ENCODE results near the gene CHIT1. TPM values are rescaled to one million over a fixed set of nuclear protein-coding genes. Genes with fewer than 3 reads are reported as not detected.
"Not testable (repeated sequence)": the region's sequence is repeated elsewhere in the genome, so short reads cannot be mapped to it uniquely, and the experiment has no call there.

Gene CHIT1
- total RNA-seq, 2 experiments from 2014 or later = 0.39 to 0.50 TPM

GRCh38 chr1:203264052-203264501 is 34.6 kb upstream of the CHIT1 start:
- no peaks in the 10 kb centered on the region for H3K36me3 Mint-ChIP-seq (ENCODE audit: low read depth)
- H3K4me3 Mint-ChIP-seq = no peak overlapping the region
- H3K9me3 Mint-ChIP-seq (ENCODE audit: insufficient read depth) = no peaks in the 10 kb centered on the region
- peaks cover 21% of the 10 kb centered on the region for H3K27me3 Mint-ChIP-seq (ENCODE audit: low read depth)
- ATAC-seq = no peak
- ChIA-PET POLR2A (no interaction called here), CTCF (interaction anchor here (1.4 to 11.7 kb wide), 5 partner anchors 9 to 225 kb away, joined by 3 to 841 read pairs (median 5); partner anchors contain the start of gene FMOD)
- no peak for DNase-seq
- H3K4me1 Mint-ChIP-seq (ENCODE audit: low read depth) = peaks cover 10% of the 10 kb centered on the region
- no peak overlapping the region for H3K27ac Mint-ChIP-seq

- peaks cover 10% of the 10 kb centered on the region for H3K4me1 Mint-ChIP-seq (ENCODE audit: low read depth)
- DNase-seq (no peak), ATAC-seq (no peak)
- ChIA-PET CTCF (interaction anchor here (1.4 to 11.7 kb wide), 4 partner anchors 8 to 224 kb away, joined by 3 to 841 read pairs (median 4); partner anchors contain the start of gene FMOD), POLR2A (no interaction called here)
- H3K27me3 Mint-ChIP-seq (ENCODE audit: low read depth) = peaks cover 22% of the 10 kb centered on the region
- H3K36me3 Mint-ChIP-seq (ENCODE audit: low read depth) = no peaks in the 10 kb centered on the region
- H3K27ac Mint-ChIP-seq = no peak overlapping the region
- no peaks in the 10 kb centered on the region for H3K9me3 Mint-ChIP-seq (ENCODE audit: insufficient read depth)
- no peak overlapping the region for H3K4me3 Mint-ChIP-seq
Measured at GRCh38 chr1:203263496-203263895, 34.0 kb upstream of the CHIT1 start.

- ATAC-seq; H3K27ac Mint-ChIP-seq; H3K4me3 Mint-ChIP-seq; H3K4me1 Mint-ChIP-seq (ENCODE audit: low read depth); H3K9me3 Mint-ChIP-seq (ENCODE audit: insufficient read depth); DNase-seq; POLR2A ChIA-PET; H3K36me3 Mint-ChIP-seq (ENCODE audit: low read depth): not testable (repeated sequence)
- peaks cover 51% of the 10 kb centered on the region for H3K27me3 Mint-ChIP-seq (ENCODE audit: low read depth)
- CTCF ChIA-PET = interaction anchor here (1.5 kb wide), 1 partner anchor 11 kb away, joined by 7 read pairs; no protein-coding TSS in a partner anchor
Measured at GRCh38 chr1:203256636-203257035, 27.2 kb upstream of the CHIT1 start.

GRCh38 chr1:203254782-203255181 is 25.3 kb upstream of the CHIT1 start:
- H3K27ac Mint-ChIP-seq; H3K9me3 Mint-ChIP-seq (ENCODE audit: insufficient read depth); POLR2A ChIA-PET; H3K36me3 Mint-ChIP-seq (ENCODE audit: low read depth); DNase-seq; ATAC-seq; H3K4me1 Mint-ChIP-seq (ENCODE audit: low read depth); H3K4me3 Mint-ChIP-seq: not testable (repeated sequence)
- H3K27me3 Mint-ChIP-seq (ENCODE audit: low read depth) = peaks cover 44% of the 10 kb centered on the region
- CTCF ChIA-PET = interaction anchor here (0.7 to 1.7 kb wide), 6 partner anchors 8 to 340 kb away, joined by 3 to 18 read pairs (median 4); no protein-coding TSS in a partner anchor

GRCh38 chr1:203252678-203253077 is 23.2 kb upstream of the CHIT1 start:
- H3K9me3 Mint-ChIP-seq (ENCODE audit: insufficient read depth) = peaks cover 3% of the 10 kb centered on the region
- H3K36me3 Mint-ChIP-seq (ENCODE audit: low read depth) = no peaks in the 10 kb centered on the region
- DNase-seq (no peak), ATAC-seq (no peak)
- POLR2A ChIA-PET = no interaction called here
- H3K27me3 Mint-ChIP-seq (ENCODE audit: low read depth) = peaks cover 44% of the 10 kb centered on the region
- CTCF ChIA-PET = interaction anchor here (1.3 kb wide), 1 partner anchor 213 kb away, joined by 4 read pairs; no protein-coding TSS in a partner anchor
- H3K27ac Mint-ChIP-seq = no peak overlapping the region
- no peaks in the 10 kb centered on the region for H3K4me1 Mint-ChIP-seq (ENCODE audit: low read depth)
- no peak overlapping the region for H3K4me3 Mint-ChIP-seq

GRCh38 chr1:203251466-203251865 is 22.0 kb upstream of the CHIT1 start:
- DNase-seq (no peak), ATAC-seq (no peak)
- H3K4me3 Mint-ChIP-seq = no peak overlapping the region
- H3K27me3 Mint-ChIP-seq (ENCODE audit: low read depth) = peaks cover 42% of the 10 kb centered on the region
- no peaks in the 10 kb centered on the region for H3K36me3 Mint-ChIP-seq (ENCODE audit: low read depth)
- H3K27ac Mint-ChIP-seq = no peak overlapping the region
- H3K9me3 Mint-ChIP-seq (ENCODE audit: insufficient read depth) = peaks cover 3% of the 10 kb centered on the region
- POLR2A ChIA-PET = no interaction called here
- CTCF ChIA-PET = interaction anchor here (1.7 to 1.9 kb wide), 2 partner anchors 16 to 89 kb away, joined by 5 read pairs; no protein-coding TSS in a partner anchor
- H3K4me1 Mint-ChIP-seq (ENCODE audit: low read depth) = no peaks in the 10 kb centered on the region

GRCh38 chr1:203250911-203251310 is 21.4 kb upstream of the CHIT1 start:
- Mint-ChIP-seq H3K27me3 (ENCODE audit: low read depth) (peaks cover 41% of the 10 kb centered on the region), H3K36me3 (ENCODE audit: low read depth) (no peaks in the 10 kb centered on the region), H3K9me3 (ENCODE audit: insufficient read depth) (peaks cover 3% of the 10 kb centered on the region), H3K27ac (no peak overlapping the region), H3K4me1 (ENCODE audit: low read depth) (no peaks in the 10 kb centered on the region), H3K4me3 (no peak overlapping the region)
- ATAC-seq = no peak
- no peak for DNase-seq
- ChIA-PET CTCF (interaction anchor here (0.9 to 1.9 kb wide), 3 partner anchors 16 to 90 kb away, joined by 3 to 5 read pairs (median 5); no protein-coding TSS in a partner anchor), POLR2A (no interaction called here)

- POLR2A ChIA-PET = no interaction called here
- CTCF ChIA-PET = no interaction called here
- Mint-ChIP-seq H3K4me3 (no peak overlapping the region), H3K36me3 (ENCODE audit: low read depth) (no peaks in the 10 kb centered on the region), H3K27ac (no peak overlapping the region), H3K9me3 (ENCODE audit: insufficient read depth) (no peaks in the 10 kb centered on the region), H3K4me1 (ENCODE audit: low read depth) (no peaks in the 10 kb centered on the region), H3K27me3 (ENCODE audit: low read depth) (peaks cover 32% of the 10 kb centered on the region)
- no peak for DNase-seq
- ATAC-seq = no peak
Measured at GRCh38 chr1:203244776-203245175, 15.3 kb upstream of the CHIT1 start.

GRCh38 chr1:203241708-203242107 is 12.2 kb upstream of the CHIT1 start:
- CTCF ChIA-PET = interaction anchor here (1.1 kb wide), 1 partner anchor 25 kb away, joined by 3 read pairs; no protein-coding TSS in a partner anchor
- H3K27ac Mint-ChIP-seq; H3K9me3 Mint-ChIP-seq (ENCODE audit: insufficient read depth); ATAC-seq; H3K36me3 Mint-ChIP-seq (ENCODE audit: low read depth); H3K4me3 Mint-ChIP-seq; H3K4me1 Mint-ChIP-seq (ENCODE audit: low read depth); DNase-seq; POLR2A ChIA-PET: not testable (repeated sequence)
- peaks cover 24% of the 10 kb centered on the region for H3K27me3 Mint-ChIP-seq (ENCODE audit: low read depth)

GRCh38 chr1:203239526-203240305 is 10.2 kb upstream of the CHIT1 start:
- ATAC-seq (no peak), DNase-seq (no peak)
- ChIA-PET CTCF (interaction anchor here (1.0 to 1.1 kb wide), 2 partner anchors 23 to 249 kb away, joined by 3 to 4 read pairs; no protein-coding TSS in a partner anchor), POLR2A (no interaction called here)
- no peaks in the 10 kb centered on the region for H3K4me1 Mint-ChIP-seq (ENCODE audit: low read depth)
- H3K36me3 Mint-ChIP-seq (ENCODE audit: low read depth) = peaks cover 5% of the 10 kb centered on the region
- H3K9me3 Mint-ChIP-seq (ENCODE audit: insufficient read depth) = peaks cover 10% of the 10 kb centered on the region
- H3K27me3 Mint-ChIP-seq (ENCODE audit: low read depth) = peaks cover 23% of the 10 kb centered on the region
- H3K4me3 Mint-ChIP-seq = no peak overlapping the region
- no peak overlapping the region for H3K27ac Mint-ChIP-seq

GRCh38 chr1:203239081-203239480 is 9.6 kb upstream of the CHIT1 start:
- CTCF ChIA-PET = interaction anchor here (1.0 to 1.1 kb wide), 2 partner anchors 23 to 249 kb away, joined by 3 to 4 read pairs; no protein-coding TSS in a partner anchor
- Mint-ChIP-seq H3K36me3 (ENCODE audit: low read depth) (peaks cover 5% of the 10 kb centered on the region), H3K27me3 (ENCODE audit: low read depth) (peaks cover 18% of the 10 kb centered on the region), H3K27ac (no peak overlapping the region), H3K9me3 (ENCODE audit: insufficient read depth) (peaks cover 13% of the 10 kb centered on the region), H3K4me3 (no peak overlapping the region), H3K4me1 (ENCODE audit: low read depth) (no peaks in the 10 kb centered on the region)
- no peak for DNase-seq
- no peak for ATAC-seq
- POLR2A ChIA-PET = no interaction called here

GRCh38 chr1:203238535-203238934 is 9.1 kb upstream of the CHIT1 start:
- DNase-seq (no peak), ATAC-seq (no peak)
- Mint-ChIP-seq H3K36me3 (ENCODE audit: low read depth) (peaks cover 5% of the 10 kb centered on the region), H3K27me3 (ENCODE audit: low read depth) (peaks cover 20% of the 10 kb centered on the region), H3K4me3 (no peak overlapping the region), H3K27ac (no peak overlapping the region), H3K9me3 (ENCODE audit: insufficient read depth) (peaks cover 13% of the 10 kb centered on the region), H3K4me1 (ENCODE audit: low read depth) (no peaks in the 10 kb centered on the region)
- ChIA-PET POLR2A (no interaction called here), CTCF (no interaction called here)
